Measurements from ENCODE around the gene GINS3. TPM values are rescaled to one million over a fixed set of nuclear protein-coding genes. Genes with fewer than 3 reads are reported as not detected.

GINS3 gene
- total and polyA plus RNA-seq, 4 donors: 0.76 to 5.9 (median 1.2) TPM

DNA sequence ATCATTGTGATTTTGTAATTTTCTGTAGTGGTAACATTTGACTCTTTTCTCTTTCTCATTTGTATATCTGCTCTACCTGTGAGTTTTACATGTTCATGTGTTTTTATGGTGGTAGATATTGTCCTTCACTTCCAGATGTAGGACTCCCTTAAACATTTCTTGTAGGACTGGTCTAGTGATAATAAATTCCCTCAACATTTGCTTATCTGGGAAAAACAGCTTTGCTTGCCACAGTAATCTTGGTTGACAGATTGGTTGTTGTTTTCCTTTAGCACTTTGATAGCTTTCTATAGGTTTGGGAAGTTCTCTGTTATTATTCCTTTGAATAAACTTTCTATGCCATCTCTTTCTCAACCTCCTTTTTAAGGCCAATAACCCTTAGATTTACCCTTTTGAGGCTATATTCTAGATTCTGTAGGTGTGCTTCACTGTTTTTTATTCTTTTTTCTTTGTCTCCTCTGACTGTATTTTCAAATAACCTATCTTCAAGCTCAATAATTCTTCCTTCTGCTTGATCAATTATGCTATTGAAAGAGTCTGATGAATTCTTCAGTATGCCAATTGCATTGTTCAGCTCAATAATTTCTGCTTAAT lies 32.1 kb upstream of the GINS3 start (continued):
- TF ChIP-seq, protein P1, sequence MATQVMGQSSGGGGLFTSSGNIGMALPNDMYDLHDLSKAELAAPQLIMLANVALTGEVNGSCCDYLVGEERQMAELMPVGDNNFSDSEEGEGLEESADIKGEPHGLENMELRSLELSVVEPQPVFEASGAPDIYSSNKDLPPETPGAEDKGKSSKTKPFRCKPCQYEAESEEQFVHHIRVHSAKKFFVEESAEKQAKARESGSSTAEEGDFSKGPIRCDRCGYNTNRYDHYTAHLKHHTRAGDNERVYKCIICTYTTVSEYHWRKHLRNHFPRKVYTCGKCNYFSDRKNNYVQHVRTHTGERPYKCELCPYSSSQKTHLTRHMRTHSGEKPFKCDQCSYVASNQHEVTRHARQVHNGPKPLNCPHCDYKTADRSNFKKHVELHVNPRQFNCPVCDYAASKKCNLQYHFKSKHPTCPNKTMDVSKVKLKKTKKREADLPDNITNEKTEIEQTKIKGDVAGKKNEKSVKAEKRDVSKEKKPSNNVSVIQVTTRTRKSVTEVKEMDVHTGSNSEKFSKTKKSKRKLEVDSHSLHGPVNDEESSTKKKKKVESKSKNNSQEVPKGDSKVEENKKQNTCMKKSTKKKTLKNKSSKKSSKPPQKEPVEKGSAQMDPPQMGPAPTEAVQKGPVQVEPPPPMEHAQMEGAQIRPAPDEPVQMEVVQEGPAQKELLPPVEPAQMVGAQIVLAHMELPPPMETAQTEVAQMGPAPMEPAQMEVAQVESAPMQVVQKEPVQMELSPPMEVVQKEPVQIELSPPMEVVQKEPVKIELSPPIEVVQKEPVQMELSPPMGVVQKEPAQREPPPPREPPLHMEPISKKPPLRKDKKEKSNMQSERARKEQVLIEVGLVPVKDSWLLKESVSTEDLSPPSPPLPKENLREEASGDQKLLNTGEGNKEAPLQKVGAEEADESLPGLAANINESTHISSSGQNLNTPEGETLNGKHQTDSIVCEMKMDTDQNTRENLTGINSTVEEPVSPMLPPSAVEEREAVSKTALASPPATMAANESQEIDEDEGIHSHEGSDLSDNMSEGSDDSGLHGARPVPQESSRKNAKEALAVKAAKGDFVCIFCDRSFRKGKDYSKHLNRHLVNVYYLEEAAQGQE (IDR thresholded peaks at IDR 0.05): no peak
- TF ChIP-seq RXRA (IDR thresholded peaks at IDR 0.05): no peak
- TF ChIP-seq, protein P2, sequence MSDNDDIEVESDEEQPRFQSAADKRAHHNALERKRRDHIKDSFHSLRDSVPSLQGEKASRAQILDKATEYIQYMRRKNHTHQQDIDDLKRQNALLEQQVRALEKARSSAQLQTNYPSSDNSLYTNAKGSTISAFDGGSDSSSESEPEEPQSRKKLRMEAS (IDR thresholded peaks at IDR 0.05): no peak
- no peak for TF ChIP-seq JUND (IDR thresholded peaks at IDR 0.05)
- TF ChIP-seq NR2F2 (IDR thresholded peaks at IDR 0.05): no peak
- no peak for TF ChIP-seq HNF4G (IDR thresholded peaks at IDR 0.05)

DNA sequence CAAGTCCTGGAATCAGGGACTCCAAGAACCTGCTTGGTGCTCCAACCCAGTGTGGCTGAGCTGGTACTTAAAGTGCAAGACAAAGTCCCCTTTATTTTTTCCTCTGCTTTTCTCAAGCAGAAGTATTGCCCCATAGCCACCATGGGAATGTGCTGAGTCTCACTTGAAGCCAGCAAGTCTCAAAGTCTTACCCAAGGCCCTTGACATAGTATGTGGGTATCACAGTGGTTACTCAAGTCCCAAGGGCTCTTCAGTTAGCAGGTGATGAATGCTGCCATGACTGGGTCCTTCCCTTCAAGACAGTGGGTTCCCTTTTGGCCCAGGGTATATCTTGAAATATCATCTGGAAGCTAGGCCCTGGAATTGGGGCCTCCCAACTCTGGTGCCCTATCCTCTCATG lies 30.5 kb upstream of the GINS3 start:
- no peak for DNase-seq (ENCODE audit: low spot score)
- H3K27me3 ChIP-seq (ENCODE audit: control insufficient read depth in 4 of 4, insufficient read depth in 4 of 4, low read length in 3 of 4): no peaks in the 10 kb centered on the region

More for the DNA sequence above, 30.5 kb upstream of the GINS3 start:
- Histone ChIP-seq H3K9me3 (ENCODE audit: control insufficient read depth in 4 of 4, low read length in 3 of 4) (peaks cover 0 to 7% (median 6%) of the 10 kb centered on the region in 4 donors), H3K9ac (ENCODE audit: low read depth in 1 of 2, low read length in 2 of 2) (no peak overlapping the region), H3K4me1 (ENCODE audit: control insufficient read depth in 4 of 4, insufficient read depth in 4 of 4, low read length in 3 of 4) (no peaks in the 10 kb centered on the region), H3K36me3 (ENCODE audit: control insufficient read depth in 4 of 4, insufficient read depth in 3 of 4, low read depth in 1 of 4, low read length in 3 of 4) (no peaks in the 10 kb centered on the region), H3K27ac (ENCODE audit: low read depth in 1 of 2, low read length in 2 of 2) (no peak overlapping the region), H3K4me3 (ENCODE audit: low read depth in 1 of 3, low read length in 3 of 3) (no peak overlapping the region)
- TF ChIP-seq NR2F2 (IDR thresholded peaks at IDR 0.05) (no peak), RXRA (IDR thresholded peaks at IDR 0.05) (no peak), GABPA (IDR thresholded peaks at IDR 0.05 in 1 of 2, conservative IDR thresholded peaks at IDR 0.05 in 1 of 2) (no peak), SP1 (IDR thresholded peaks at IDR 0.05) (no peak), TAF1 (conservative IDR thresholded peaks at IDR 0.05) (no peak), HNF4A (conservative IDR thresholded peaks at IDR 0.05) (no peak), YY1 (IDR thresholded peaks at IDR 0.05) (no peak), FOXA2 (IDR thresholded peaks at IDR 0.05) (no peak), JUND (IDR thresholded peaks at IDR 0.05) (no peak), FOXA1 (IDR thresholded peaks at IDR 0.05) (no peak), RAD21 (IDR thresholded peaks at IDR 0.05) (no peak)
- TF ChIP-seq, protein P2 (IDR thresholded peaks at IDR 0.05): no peak
- TF ChIP-seq, protein P3, sequence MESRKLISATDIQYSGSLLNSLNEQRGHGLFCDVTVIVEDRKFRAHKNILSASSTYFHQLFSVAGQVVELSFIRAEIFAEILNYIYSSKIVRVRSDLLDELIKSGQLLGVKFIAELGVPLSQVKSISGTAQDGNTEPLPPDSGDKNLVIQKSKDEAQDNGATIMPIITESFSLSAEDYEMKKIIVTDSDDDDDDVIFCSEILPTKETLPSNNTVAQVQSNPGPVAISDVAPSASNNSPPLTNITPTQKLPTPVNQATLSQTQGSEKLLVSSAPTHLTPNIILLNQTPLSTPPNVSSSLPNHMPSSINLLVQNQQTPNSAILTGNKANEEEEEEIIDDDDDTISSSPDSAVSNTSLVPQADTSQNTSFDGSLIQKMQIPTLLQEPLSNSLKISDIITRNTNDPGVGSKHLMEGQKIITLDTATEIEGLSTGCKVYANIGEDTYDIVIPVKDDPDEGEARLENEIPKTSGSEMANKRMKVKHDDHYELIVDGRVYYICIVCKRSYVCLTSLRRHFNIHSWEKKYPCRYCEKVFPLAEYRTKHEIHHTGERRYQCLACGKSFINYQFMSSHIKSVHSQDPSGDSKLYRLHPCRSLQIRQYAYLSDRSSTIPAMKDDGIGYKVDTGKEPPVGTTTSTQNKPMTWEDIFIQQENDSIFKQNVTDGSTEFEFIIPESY (IDR thresholded peaks at IDR 0.05): no peak
- TF ChIP-seq, protein P4, sequence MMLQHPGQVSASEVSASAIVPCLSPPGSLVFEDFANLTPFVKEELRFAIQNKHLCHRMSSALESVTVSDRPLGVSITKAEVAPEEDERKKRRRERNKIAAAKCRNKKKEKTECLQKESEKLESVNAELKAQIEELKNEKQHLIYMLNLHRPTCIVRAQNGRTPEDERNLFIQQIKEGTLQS (IDR thresholded peaks at IDR 0.05): no peak
- TF ChIP-seq, protein P5, sequence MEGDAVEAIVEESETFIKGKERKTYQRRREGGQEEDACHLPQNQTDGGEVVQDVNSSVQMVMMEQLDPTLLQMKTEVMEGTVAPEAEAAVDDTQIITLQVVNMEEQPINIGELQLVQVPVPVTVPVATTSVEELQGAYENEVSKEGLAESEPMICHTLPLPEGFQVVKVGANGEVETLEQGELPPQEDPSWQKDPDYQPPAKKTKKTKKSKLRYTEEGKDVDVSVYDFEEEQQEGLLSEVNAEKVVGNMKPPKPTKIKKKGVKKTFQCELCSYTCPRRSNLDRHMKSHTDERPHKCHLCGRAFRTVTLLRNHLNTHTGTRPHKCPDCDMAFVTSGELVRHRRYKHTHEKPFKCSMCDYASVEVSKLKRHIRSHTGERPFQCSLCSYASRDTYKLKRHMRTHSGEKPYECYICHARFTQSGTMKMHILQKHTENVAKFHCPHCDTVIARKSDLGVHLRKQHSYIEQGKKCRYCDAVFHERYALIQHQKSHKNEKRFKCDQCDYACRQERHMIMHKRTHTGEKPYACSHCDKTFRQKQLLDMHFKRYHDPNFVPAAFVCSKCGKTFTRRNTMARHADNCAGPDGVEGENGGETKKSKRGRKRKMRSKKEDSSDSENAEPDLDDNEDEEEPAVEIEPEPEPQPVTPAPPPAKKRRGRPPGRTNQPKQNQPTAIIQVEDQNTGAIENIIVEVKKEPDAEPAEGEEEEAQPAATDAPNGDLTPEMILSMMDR (IDR thresholded peaks at IDR 0.05; ENCODE audit: low read depth, low read length, missing input control): no peak
